Esophagus muscularis mucosa (tissue), 3 donors: ENCODE data around the gene TRAF3.

Experiments
- CTCF ChIP-seq, 3 experiments: fragments of 200-600 bp in 2 of 3; fragments of 450-650 bp in 1 of 3; sonication (generic) in 2 of 3; IDR thresholded peaks; one replicate each; pipeline ENCODE4 v1.5.1; 2017 to 2019; ENCODE audit warnings: antibody characterized with exemption in 3 of 3, mild to moderate bottlenecking in 2 of 3, moderate library complexity in 1 of 3
- POLR2A ChIP-seq: fragments of 450-650 bp; IDR thresholded peaks from one replicate; pipeline ENCODE4 v1.6.1; 2017; ENCODE audit warnings: antibody characterized with exemption, moderate library complexity, mild to moderate bottlenecking, low read depth
- POLR2AphosphoS5 ChIP-seq, 2 donors: sonication (generic); formaldehyde crosslinking; IDR thresholded peaks; one replicate each; pipeline ENCODE4 v1.6.1; 2017; ENCODE audit warnings: antibody characterized with exemption in 2 of 2

- no peak for TF ChIP-seq CTCF (IDR thresholded peaks at IDR 0.05)
- TF ChIP-seq POLR2A = no peak
- TF ChIP-seq POLR2AphosphoS5 (IDR thresholded peaks at IDR 0.05) = no peak
Measured at GRCh38 chr14:102951034-102951433, 173.8 kb downstream of the TRAF3 start.
